Activated CD4-positive, alpha-beta T cell treated with anti-CD3 and anti-CD28 coated beads, Interleukin-2, amount 50 U/mL, for 24 hours (primary cell): Measurements from ENCODE around the gene PURA.

Experiments
- DNase-seq, 2 donors: peaks; one replicate each; pipeline ENCODE4 v3.0.0-alpha.2; 2020; ENCODE audit warnings: low read depth in 1 of 2, low spot score in 1 of 2

The PURA gene

DNA sequence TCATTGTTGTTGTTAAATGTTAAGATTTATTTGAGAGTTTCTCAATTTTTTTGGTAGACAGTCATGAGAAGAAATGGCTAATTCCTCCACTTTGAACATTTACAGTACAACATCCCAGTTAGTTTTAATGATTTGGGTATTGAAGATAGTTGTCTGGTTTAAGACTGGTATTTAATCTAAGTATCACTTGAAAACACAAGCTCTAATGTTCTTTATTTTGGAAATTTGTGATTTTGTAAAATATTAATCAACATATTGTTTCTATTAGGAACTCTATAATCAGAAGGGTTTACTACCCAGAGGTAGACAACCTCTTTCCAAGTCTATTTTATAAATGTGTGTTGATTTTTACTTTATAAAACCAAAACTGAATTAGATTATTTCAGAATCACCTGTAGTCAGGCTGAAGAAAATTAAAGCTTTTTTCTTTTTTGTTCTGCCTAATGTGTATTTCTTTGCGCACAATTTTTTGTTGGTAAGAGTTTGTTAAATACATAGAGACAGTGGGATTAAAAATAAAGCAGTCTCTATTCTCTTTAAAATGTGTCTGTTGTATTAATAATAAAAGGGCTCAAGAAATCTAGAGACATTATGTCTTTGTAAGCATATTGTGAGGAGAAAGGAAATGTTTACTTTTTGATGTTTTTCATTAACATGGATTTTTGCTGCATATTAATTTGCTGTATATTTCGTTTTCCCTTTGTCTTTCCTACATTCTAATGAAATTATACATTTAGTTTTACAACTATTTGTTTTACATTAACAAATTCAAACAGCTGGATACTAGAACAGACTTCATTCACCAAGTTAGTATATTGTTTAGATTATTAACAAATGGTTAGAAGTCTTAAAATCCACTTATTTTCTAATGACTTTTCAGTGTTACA is 3.9 kb upstream of the PURA start:
- no peak for DNase-seq

DNA sequence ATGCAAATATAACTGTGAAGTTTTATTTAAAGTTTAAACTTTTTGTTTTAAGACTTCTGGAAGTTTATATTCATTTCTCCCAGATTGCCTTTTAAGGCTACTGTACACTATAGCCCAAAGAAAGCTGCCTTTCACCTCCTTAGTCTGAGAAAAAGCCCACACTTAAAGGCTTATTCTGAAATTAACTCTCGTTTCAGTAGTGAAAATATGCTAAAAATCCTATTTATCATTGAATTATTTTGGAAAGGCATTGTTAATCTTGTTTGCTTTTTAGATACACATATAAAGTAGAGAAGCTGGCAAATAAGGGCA is 3.3 kb upstream of the PURA start:
- no peak for DNase-seq

DNA sequence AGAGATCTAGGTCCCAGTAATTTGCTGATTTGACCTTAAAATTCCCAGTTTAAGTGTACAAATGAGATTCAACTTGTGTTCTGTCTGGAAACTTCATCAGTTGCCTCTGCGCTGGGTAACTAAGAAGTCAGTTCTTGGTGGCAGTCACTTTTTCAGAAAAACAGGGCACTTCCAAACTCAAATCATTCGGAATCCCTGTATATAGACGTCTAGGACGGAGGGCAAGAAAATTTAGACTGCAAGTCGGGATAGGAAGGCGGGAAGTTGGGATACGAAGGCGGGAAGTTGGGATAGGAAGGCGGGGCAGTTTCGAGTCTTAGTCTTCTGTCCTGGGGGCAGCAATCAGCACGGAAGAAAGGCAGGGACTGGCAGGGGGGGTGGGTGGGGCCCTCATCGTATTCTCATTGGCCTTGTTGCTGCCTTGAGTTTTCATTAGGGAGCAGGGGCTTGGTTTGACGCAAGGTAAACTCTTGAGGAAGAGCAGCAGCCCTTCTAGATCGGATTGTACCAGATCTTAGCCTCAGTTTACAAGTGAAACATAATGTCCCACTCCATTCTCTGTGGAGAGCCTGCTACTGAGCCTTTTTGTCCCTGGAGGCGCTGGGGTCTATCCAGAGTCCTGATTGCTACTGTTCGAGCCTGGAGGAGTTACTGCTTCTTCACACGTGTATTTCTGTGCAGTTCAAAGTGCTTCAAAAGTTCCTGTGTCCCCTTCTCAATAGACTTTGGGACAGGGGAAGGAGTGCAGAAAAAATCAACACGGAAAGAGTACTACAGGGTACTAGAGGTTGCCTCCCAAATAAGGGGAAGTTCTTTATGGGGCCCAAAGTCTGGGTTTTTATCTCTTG is 2.7 kb upstream of the PURA start:
- DNase-seq: no peak

DNA sequence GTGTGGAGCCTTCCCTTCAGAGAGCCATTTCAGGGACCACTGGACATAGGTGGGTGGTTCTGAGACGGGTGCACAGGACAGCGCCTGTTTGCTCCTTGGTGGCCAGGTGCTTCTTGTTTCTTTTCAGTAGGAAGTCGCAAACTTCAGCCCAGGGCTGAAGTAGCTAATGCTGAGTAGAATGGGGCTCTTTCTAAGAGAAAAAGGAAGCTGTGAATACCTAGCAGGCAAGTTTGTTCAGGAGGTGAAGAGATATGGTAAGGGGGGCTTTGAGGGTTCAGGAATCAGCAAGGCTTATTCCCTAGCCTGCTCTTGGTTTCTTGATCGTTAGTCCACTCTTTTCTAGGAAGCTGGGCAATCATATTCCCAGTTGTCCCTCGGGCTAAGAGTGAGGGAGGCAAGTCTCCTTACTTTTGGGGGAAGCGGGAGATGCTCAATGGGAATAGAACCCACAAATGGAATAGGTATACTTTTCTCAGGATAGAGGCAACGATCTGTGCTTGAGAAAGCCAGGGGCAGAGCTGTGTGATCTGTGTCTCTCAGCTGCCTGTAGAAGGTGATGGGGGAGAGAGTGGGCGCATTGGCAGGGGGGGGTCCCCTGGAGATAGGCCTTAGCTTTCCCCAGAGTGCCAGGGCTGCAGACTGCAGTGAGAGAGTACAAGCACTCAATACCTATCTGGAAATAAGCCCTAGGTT is 1.9 kb upstream of the PURA start:
- no peak for DNase-seq

DNA sequence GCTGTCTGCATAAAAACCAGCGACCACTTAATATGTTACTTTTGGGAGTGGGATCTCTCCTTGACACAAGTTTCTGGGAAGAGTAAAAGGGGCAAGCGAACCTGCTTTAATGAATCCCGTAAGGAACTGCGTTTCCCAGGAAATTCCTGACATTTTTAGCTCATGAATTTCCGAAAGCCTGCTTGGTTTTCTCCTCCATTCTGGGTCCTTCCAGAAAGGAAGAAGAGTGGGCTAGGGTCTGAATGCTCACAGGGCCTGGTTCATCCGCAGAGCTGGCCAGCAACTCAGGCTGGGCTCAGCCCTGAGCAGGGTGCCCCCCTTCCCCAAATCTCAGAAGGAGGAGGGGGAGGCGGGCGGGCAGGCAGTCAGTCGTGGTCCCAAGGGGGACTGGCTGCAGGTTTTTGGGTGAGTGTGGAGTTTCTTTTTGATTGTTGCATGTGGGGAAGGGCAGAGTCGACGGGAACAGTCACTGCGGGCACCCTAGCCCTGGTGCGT is 1.2 kb upstream of the PURA start:
- no peak for DNase-seq

DNA sequence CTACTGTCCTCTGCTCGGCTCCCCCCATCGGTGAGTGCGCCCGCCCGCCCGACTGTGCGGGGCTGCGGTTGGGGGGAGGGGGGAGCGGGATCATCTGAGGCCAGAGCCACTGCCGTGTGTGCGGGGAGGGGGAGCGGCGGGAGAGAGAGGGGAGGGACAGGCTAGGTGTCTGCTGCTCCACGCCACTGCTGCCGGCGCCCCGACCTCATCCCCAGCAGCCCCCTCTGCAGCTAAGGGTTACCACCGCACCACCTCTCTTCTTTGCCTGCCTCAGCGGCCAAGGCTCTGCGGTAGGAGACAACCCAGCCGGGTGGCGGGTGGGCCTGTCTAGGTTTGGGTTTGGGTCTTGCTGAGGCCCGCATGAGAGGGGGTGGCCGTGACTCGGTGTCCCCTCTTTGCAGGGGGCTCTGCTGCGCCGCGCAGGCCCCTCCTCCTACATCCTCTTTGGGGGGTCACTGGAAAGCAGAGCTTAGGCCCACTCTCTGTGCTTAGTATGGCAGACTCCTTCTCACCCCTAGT is 670 bp upstream of the PURA start:
- DNase-seq: no peak

DNA sequence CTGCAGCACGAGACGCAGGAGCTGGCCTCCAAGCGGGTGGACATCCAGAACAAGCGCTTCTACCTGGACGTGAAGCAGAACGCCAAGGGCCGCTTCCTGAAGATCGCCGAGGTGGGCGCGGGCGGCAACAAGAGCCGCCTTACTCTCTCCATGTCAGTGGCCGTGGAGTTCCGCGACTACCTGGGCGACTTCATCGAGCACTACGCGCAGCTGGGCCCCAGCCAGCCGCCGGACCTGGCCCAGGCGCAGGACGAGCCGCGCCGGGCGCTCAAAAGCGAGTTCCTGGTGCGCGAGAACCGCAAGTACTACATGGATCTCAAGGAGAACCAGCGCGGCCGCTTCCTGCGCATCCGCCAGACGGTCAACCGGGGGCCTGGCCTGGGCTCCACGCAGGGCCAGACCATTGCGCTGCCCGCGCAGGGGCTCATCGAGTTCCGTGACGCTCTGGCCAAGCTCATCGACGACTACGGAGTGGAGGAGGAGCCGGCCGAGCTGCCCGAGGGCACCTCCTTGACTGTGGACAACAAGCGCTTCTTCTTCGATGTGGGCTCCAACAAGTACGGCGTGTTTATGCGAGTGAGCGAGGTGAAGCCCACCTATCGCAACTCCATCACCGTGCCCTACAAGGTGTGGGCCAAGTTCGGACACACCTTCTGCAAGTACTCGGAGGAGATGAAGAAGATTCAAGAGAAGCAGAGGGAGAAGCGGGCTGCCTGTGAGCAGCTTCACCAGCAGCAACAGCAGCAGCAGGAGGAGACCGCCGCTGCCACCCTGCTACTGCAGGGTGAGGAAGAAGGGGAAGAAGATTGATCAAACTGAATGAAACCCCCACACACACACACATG is 654 bp downstream of the PURA start:
- DNase-seq: peak in 1 of 2 donors; percentile 24

DNA sequence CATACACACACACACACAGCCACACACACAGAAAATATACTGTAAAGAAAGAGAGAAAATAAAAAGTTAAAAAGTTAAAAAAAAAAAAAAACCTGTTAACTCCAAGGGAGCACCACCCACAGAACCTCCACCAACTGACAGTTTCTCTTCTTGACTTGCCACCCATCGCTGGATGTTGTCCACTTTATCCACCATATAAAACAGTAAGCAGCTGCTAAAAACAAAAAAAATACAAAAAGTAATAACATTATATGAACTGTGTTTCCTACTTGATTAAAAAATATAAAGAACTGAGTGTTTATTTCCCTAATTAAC is 1.2 kb downstream of the PURA start:
- DNase-seq: no peak

DNA sequence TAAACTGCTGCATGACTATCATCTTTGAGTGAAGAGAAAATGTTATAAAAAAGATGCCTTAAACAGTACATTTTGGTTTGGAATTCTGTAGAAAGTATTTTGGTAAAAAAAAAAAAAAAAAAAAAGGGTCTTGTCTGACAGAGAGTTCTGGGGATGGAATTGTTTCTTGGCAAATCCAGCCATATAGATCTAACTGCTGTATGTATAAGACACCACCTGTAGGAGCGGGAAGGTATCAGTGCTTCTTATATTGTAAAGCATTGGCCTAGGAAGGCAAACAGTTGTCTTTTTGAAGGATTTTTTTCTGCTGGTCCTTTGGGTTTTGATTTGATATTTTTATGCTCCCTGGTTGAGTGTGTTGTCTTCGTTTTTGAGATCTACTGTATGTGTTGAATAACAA is 2.8 kb downstream of the PURA start:
- DNase-seq: no peak

DNA sequence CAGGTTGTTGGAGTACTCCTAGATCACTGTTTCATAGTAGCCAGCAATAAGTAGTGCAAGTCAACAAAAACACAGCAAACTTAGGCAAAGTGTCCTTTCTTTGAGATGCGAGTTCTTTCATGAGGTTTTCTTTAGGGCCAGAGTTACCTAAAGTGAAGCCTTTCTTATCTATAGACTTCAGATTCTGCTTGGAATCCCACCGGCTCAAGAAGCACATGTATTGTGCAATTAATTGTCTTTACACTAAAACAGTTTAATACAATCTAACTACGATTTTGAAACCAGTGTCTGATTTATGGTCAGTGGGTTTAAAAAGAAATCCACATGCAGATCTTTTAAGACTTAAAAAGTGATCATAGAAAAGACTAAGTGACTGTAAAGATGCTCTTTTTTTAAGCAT is 3.6 kb downstream of the PURA start:
- no peak for DNase-seq

DNA sequence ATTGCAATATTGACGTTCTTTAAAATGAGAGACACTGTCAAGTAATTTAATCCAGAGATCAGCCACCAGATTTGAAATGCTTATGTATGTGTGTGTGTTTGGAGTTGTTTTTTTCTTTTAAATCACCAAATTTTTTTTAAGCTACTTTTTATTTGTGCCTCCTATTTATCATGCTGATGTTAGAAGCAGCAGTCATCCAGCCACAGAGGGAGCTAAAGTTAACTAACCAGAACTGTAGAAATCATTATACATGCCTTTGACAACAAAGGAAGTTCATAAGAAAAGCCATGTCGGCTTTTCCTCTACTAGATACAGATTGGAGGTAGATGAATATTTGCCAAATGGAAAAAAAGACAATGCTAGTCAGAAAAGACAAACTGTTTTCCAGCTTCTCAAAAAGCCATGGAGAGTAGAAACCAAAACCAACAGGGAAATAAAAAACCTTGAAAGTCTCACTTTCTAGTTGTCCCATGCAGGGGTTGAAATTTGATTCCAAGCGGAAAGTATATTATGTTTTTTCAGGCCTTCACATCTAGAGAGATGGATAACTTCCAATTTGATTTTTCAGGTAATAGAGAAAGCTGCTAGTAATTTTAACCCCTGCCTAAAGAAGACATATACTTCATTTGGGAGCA is 4.5 kb downstream of the PURA start:
- no peak for DNase-seq

DNA sequence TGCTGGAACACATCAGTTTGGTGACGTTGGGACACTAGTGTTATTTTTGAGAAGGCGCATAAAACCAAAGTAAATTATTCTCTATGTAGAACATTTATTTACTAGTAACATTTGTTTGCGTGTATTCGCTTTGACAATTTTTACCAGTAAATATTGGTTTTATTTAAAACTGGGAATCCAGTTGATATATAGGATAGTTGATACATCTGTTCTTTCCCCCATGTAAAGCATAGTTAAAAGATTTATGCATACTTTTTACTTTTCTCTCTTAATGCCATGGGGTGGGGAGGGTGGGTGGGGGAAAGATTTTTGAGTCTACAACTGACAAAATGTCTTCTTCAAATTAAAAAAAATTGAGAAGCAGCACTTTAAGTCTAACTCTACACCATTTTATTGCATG is 11.7 kb downstream of the PURA start, which contains the start of gene IGIP:
Gene IGIP (plus strand): TSS at position 301 of the 400 bp plus-strand sequence. CDS start 2,540 bp downstream, outside the sequence.
- no peak for DNase-seq

DNA sequence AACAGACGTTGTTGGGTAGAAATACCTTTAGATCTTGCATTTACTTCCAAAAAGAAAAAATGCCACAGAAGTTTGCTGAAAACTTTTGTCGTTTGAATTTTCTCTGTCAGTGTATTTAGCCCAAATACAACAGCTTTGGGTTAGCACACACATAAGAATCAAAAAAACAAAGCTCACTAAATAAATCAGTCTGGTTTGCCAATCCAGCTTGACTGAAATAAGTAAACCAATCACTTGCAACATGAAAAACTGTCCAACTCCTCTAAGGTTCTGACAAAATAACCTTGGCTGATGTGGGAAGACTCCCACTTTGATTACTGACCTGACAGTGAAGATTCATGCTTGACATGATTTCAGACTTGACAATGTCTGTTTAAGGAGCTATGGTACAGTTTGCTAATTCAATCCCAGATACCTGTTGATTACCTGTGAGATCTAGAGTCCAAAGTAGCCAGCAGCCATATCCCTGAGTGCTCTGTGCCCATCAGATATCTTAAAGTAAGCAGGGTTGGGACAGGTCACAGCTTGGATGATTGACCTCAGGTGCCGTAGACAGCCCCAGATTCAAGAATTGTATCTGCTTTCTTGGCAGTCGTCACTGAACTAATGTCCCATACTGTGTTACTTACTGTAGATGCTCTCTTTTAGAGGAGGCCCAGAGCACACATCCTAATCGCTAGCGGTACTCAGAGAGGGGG is 12.6 kb downstream of the PURA start:
- DNase-seq: no peak

DNA sequence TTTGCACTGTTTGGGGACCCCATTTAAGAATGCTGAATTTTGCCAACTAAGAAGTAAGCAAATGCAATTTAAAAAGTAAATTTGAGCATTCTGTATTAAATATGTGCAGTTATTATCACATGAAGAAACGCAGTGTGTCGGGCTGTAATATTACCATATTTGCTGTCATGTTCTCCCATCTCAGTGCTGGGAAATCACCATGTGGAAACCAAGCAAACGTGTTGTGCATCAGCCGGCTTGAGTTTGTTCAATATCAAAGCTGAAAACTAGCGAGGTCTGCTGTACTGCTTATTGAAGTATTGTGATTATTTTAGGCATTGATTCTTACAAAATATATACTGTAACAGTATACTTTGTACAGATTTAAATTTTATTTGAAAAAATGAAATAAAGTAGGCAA is 14.5 kb downstream of the PURA start:
- no peak for DNase-seq

DNA sequence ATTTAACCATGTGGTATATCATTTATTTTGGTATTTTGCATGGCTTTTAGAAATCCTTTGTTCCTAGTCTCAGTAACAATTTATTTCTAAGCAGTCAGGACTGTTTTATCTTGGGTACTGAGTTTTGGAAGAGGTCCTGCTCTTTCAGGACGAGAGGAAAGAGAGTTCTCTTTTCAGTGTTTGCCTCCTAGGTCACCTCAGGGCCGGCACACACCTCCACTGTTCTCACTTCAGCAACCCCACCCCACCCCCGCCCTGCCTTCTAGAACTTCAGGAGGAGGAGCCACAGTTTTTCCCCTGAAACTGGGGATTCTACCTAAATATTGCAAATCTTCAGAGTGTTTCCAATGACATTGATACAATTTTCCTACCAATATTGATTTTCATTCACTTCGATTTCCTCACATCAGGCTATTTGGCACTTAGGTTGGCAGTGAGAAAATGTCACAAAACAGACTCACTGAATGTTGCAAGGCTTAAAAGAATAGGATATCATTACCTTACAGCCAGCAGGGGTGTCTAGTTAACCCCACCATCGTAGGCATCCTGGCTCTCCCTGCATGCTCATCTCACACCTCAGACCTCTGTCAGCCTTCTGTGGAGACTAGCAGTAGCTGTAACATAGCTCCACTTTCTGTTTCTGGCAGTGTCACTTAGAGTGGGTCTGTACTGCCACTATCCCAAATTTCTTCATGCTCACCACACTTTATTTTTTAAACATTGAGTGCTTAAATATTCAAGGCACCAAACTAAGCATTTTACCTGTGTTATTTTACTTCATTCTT is 17.2 kb downstream of the PURA start:
- DNase-seq: no peak

DNA sequence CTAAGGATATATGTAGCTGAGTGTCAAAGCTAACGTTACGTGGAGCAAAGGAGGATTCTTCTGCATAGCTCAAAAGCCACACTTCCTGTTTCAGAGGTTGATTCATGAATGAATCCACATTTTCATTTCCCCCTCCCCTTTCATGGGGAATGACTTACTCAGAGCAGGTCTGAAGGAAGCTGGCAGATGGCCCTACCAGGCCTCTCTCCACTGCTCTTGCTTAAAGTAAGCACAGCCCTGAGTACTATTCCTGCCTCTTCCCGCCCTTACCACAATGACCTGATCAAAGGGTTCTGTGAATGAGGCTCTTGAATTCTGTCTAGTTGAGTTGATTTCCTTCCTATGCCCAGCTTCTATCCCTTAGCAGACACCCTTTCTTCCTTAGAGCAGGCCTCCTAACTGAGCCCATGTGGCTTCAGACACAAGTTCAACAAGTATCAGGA is 18.1 kb downstream of the PURA start:
- no peak for DNase-seq

DNA sequence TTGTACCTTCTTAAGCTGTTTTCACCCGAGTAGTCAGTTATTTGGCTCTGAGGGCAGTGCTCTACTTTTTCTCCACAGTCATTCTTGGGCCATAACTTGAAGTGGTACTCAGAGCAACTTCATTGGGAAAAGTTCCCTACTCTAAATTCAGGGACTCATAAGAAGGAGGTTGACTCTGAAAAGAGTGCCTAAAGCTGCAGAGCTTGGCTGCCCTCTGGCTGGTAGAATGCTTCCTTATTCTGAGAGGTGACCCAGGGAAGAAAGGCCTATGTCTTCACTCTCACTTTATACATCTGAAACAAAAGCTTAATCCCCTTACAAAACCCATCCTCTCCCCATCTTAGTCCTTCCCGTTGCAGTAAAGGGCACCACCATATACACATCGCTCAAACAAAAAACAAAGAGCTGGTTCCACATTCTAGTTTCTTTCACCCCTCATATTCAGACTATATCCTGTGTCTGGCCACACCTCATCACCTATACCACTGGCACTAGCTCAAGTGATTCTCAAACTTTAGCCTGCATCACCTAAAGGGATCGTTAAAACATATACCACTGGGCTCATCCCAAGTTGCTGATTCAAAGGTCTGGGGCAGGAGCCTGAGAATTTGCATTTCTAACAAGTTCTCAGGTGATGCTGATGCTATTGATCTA is 19.7 kb downstream of the PURA start:
- DNase-seq: no peak

DNA sequence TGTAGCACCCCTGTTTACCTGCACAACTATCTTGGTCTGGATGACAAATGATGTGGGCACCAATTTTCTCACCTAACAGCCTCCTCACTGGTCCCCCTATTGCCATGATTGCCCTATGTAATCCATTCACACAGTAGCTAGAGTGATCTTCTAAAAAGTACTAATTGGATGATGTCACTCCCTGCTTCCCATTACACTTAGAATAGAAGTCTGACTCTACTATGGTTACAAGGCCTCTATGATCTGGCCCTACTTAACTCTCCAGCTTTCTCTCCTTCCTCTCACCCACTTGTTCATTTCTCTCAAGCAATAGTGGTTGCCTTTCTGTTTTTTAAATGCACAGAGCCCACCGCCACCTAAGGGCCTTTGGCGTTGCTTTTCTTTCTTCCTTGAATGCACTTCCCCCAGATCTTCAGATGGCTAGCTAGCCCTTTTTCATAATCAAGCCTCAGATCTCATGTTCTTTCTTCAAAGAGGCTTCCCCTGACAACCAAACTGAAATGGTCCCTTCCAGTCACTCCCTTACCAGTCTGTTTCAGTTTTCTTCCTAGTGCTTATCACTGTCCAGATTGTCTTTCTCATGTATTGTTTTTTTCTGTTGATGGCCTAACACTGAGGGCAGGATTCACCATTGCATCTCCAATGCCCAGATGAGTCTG is 20.5 kb downstream of the PURA start:
- DNase-seq: no peak
